GM19099 (cell line): Measurements from ENCODE around the gene XPOT.

ENCODE experiments used
- POLR2A ChIP-seq: IDR thresholded peaks from 3 replicates; pipeline ENCODE4 v1.6.1; 2011; ENCODE audit warnings: low read depth; ENCODE audit not compliant: insufficient read length; ENCODE audit errors: extremely low read depth

Gene XPOT, protein sequence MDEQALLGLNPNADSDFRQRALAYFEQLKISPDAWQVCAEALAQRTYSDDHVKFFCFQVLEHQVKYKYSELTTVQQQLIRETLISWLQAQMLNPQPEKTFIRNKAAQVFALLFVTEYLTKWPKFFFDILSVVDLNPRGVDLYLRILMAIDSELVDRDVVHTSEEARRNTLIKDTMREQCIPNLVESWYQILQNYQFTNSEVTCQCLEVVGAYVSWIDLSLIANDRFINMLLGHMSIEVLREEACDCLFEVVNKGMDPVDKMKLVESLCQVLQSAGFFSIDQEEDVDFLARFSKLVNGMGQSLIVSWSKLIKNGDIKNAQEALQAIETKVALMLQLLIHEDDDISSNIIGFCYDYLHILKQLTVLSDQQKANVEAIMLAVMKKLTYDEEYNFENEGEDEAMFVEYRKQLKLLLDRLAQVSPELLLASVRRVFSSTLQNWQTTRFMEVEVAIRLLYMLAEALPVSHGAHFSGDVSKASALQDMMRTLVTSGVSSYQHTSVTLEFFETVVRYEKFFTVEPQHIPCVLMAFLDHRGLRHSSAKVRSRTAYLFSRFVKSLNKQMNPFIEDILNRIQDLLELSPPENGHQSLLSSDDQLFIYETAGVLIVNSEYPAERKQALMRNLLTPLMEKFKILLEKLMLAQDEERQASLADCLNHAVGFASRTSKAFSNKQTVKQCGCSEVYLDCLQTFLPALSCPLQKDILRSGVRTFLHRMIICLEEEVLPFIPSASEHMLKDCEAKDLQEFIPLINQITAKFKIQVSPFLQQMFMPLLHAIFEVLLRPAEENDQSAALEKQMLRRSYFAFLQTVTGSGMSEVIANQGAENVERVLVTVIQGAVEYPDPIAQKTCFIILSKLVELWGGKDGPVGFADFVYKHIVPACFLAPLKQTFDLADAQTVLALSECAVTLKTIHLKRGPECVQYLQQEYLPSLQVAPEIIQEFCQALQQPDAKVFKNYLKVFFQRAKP

GRCh38 chr12:64403707-64404469, at the start of gene XPOT:
Gene XPOT (plus strand): TSS chr12:64404392. CDS start chr12:64410036, 5,644 bp downstream.
- TF ChIP-seq POLR2A: peak; percentile 97

GRCh38 chr12:64362721-64363305, 41.4 kb upstream of the XPOT start:
- TF ChIP-seq POLR2A: no peak

DNA sequence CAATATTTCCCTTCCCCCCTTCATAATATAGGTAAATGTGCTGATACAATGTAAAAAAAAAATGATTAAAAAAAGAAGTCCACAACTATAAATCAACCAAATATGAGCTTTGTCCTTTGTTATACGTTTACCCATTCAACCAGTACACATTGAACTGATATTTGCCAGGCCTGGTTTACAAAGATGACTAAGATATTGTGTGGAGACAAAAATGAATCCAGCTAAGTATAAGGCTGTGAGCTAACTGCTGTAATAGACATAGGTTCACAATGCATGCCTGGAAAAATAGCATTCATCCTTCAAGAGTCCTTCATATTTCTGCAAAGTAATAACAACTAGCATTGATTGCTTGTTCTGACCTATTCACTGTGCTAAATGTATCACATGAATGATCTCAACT, 20.5 kb upstream of the XPOT start:
- TF ChIP-seq POLR2A: no peak

DNA sequence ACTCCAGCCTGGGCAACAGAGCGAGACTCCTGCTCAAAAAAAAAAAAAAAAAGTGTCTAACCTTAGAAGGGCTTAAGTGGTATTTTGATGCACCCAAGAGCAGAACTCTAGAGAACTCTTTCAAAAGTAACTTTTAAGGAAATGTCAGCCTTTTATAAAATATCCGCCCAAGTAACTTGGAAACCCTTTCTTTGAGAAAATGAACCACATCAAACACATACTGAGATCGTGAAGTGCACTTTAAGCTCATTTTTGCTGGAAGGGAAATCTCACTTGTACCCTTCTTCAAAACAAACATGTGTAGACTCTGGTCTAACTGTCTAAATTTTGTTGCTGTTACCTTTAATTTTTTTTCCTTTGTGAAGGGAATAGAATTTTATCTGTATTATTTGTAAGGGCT, 19.2 kb upstream of the XPOT start:
- TF ChIP-seq POLR2A: no peak

DNA sequence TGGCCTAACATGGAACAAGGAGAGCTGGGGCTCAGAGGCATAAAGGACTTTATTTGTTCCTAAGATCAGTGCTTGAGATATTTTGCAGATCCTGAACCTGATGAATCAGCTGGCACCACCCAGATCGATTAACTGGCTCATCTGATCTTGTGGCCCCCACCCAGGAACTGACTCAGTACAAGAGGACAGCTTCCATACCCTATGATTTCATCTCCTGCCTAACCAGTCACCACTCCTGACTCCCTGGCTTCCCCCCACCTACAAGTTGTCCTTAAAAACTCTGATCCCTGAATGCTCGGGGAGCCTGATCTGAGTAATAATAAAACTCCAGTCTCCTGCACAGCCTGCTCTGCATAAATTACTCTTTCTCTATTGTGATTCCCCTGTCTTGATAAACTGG, 18.7 kb upstream of the XPOT start:
- no peak for TF ChIP-seq POLR2A

DNA sequence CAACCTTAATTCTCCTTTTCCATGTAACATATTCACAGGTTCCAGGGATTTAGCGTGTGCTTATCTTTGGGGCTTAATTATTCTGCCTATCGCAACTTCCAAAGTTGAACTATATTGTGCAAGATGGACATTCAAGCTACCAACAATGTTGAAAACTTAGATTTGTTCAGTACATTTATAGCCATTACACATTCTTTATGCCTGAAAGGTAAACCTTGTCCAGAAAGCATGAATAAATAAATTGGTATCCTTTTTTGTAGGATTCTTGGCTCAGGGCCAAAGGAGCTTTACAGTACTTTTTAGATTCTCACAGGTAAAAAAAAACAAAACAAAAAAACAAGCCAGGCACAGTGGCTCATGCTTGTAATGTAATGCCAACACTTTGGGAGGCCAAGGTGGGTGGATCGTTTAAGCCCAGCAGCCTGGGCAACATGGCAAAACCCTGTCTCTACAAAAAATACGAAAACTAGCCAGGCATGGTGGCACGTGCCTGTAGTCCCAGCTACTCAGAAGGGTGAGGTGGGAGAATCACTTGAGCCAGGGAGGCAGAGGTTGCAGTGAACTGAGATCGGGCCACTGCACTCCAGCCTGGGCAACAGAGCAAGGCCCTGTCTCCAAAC, 16.9 kb upstream of the XPOT start:
- no peak for TF ChIP-seq POLR2A

GRCh38 chr12:64389154-64389553, 15.0 kb upstream of the XPOT start:
- no peak for TF ChIP-seq POLR2A

- TF ChIP-seq POLR2A: no peak
These were observed 13.8 kb upstream of the XPOT start, which contains the start of gene C12orf56 for GRCh38 chr12:64390275-64390851. Gene C12orf56 (minus strand): TSS chr12:64390758. CDS start chr12:64390565, 193 bp downstream.

- no peak for TF ChIP-seq POLR2A
These were observed 12.0 kb upstream of the XPOT start for GRCh38 chr12:64392221-64392620.

- TF ChIP-seq POLR2A: no peak
These were observed 8.5 kb upstream of the XPOT start for GRCh38 chr12:64395739-64396138.

DNA sequence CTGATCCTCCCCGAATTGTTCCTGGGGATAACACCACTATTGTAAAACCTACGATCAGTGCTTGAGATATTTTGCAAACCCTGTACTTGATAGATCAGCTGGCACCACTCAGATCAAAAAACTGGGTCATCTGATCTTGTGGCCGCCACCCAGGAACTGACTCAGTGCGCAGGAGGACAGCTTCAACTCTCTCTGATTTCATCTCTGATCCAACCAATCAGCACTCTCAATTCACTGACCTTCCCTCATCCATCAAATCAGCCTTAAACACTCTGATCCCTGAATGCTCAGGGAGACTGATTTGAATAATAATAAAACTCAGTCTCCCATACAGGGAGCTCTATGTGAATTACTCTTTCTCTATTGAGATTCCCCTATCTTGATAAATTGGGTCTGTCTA, 4.2 kb upstream of the XPOT start:
- TF ChIP-seq POLR2A: no peak

DNA sequence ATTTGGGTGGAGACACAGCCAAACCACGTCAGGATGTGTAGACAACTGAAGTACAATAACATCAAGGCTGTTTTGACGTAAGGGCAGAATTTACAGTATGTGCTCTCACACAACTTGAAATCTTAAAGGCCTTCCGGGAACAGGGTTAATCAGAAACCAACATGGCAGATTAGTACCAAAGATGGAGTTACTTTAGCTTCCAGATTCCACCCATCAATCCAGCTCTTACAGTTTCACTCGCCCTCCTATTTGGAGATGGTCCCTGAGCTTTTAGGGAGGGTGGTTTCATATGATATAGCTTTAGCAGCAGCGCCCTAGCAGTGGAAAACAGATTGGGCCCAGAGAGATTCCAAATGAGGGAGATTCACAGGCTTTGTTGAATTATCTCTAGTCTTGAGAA, 2.0 kb upstream of the XPOT start:
- TF ChIP-seq POLR2A: no peak

DNA sequence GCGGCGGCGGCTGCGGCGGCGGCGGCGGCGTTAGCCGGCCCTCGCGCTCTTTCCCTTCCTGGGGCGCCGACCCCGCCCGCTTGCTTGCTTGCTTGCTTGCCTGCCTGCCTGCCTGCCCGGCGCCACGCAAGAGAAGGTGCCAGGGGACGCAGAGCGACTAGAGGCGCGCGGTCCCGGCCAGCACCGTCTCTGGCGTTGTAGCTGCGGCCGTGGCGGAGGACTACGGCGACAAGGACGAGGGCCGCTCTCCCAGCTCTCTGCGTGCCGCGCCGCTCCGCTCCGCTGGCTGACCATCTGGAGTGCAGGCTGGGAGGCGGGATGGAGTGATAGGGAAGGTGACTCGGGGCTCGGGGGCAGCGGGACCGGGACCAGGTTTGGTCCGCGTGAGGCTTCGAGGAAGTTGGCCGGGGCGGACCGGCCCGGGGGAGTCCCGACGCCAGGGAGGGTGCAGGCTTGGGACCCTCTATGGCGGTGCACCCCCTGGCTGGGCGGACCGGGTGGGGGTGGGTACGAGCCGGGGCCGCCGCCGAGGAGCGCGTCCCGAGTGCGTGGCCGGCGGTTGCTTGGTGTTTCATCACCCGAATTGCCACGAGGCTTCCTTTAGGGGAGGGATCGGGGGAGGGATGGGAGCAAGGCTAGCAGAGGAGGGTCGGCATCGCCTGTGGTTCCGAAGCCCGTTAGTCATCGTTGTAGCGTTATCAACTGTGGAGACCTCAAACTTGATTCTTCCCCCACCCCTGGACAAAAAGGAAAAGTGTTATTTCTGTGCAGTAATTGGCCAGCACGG, 471 bp downstream of the XPOT start:
- TF ChIP-seq POLR2A: no peak

DNA sequence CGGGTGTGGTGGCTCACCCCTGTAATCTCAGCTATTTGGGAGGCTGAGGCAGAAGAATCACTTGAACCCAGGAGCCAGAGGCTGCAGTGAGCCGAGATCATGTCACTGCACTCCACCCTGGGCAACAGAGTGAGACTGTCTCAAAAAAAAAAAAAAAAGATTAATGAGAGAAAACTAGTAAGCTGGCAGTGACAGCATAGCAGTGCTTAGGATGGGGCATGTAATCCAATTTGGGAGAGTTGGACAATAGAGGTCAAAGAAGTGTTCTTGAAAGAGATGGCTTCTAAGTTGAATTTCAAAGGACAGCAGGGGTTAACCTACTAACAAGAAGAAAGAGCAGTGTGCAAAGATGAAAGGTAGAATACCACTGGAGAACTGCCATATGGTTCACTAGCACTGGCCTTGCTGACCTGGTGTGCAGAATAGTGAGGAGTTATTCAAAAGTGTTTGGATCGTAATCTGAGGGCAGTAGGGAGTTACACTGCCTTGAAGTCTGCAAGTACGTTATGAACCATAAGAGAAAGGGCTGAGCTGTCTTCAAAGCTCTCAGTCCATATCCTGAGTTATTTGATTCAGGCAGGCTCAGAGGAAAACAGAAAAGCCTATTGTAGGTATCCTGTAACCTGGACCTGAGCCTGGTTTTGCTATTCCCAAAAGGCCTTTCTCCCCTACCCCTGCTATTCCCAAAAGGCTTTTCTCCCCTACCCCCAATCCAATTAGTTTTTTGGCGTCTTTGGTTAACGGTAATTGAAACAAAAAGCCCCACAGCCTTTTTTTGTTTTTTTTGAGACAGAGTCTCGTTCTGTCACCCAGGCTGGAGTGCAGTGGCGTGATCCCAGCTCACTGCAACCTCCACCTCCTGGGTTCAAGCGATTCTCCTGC, 3.4 kb downstream of the XPOT start:
- TF ChIP-seq POLR2A: no peak
